Neural crest cell (in vitro differentiated cells): ENCODE results near the gene GLIS1. TPM values are rescaled to one million over a fixed set of nuclear protein-coding genes. Genes with fewer than 3 reads are reported as not detected.

Experiments
- DNase-seq: peaks from one replicate; pipeline ENCODE4 v3.0.0; 2021; ENCODE audit warnings: low read depth, mixed read lengths, low spot score
- H3K27ac Mint-ChIP-seq: one replicate; pipeline ENCODE4 v1.8.0; 2021; ENCODE audit warnings: mild to moderate bottlenecking, mixed read lengths; ENCODE audit not compliant: unreplicated experiment
- H3K27me3 Mint-ChIP-seq: 2 replicates; pipeline ENCODE4 v1.8.0; 2021; ENCODE audit warnings: low read depth, mild to moderate bottlenecking, mixed read lengths
- H3K36me3 Mint-ChIP-seq: 2 replicates; pipeline ENCODE4 v1.8.0; 2021; ENCODE audit warnings: low read depth, mild to moderate bottlenecking, mixed read lengths
- H3K4me1 Mint-ChIP-seq: 2 replicates; pipeline ENCODE4 v1.8.0; 2021; ENCODE audit warnings: mixed read lengths
- H3K4me3 Mint-ChIP-seq: one replicate; pipeline ENCODE4 v1.8.0; 2021; ENCODE audit warnings: mild to moderate bottlenecking, mixed read lengths
- H3K9me3 Mint-ChIP-seq: 2 replicates; pipeline ENCODE4 v1.8.0; 2021; ENCODE audit warnings: mixed read lengths
- total RNA-seq: library from RNA; stranded (reverse); gene quantifications from 2 replicates; pipeline ENCODE4 v1.2.1, GENCODE V29; 2021
- TF ChIP-seq, protein P1 (sequence below): fragments of 200-600 bp; sonication (generic); conservative IDR thresholded peaks from 2 replicates; pipeline ENCODE4 v1.5.0; 2021; ENCODE audit warnings: antibody characterized with exemption, mild to moderate bottlenecking

GLIS1 gene
- total RNA-seq, 1 donor from 2014 or later = not detected

DNA sequence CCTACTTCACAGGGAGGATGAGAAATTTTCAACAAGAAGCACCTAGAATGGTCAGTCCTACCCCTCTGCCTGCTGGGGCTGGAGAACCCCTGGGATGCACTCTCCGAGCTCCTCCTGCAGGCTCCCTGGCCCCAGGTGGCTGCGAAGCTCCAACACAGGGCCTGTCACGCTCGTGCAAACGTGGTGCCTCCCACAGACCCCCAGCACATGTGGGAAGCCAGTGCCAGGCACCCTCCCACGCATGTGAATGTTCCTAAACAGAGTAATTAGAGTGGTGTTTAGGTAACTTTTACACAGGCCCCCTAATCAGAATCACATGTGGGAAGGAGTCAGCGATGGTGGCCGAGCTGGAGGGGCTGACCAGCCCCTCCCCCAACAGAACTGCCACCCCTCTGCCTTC lies 28.4 kb downstream of the GLIS1 start:
- DNase-seq = no peak
- TF ChIP-seq, protein P1, sequence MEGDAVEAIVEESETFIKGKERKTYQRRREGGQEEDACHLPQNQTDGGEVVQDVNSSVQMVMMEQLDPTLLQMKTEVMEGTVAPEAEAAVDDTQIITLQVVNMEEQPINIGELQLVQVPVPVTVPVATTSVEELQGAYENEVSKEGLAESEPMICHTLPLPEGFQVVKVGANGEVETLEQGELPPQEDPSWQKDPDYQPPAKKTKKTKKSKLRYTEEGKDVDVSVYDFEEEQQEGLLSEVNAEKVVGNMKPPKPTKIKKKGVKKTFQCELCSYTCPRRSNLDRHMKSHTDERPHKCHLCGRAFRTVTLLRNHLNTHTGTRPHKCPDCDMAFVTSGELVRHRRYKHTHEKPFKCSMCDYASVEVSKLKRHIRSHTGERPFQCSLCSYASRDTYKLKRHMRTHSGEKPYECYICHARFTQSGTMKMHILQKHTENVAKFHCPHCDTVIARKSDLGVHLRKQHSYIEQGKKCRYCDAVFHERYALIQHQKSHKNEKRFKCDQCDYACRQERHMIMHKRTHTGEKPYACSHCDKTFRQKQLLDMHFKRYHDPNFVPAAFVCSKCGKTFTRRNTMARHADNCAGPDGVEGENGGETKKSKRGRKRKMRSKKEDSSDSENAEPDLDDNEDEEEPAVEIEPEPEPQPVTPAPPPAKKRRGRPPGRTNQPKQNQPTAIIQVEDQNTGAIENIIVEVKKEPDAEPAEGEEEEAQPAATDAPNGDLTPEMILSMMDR = no peak
- Mint-ChIP-seq H3K27me3 (peaks cover 15% of the 10 kb centered on the region), H3K36me3 (no peaks in the 10 kb centered on the region), H3K4me3 (no peak overlapping the region), H3K27ac (no peak overlapping the region), H3K9me3 (no peaks in the 10 kb centered on the region), H3K4me1 (no peaks in the 10 kb centered on the region)

DNA sequence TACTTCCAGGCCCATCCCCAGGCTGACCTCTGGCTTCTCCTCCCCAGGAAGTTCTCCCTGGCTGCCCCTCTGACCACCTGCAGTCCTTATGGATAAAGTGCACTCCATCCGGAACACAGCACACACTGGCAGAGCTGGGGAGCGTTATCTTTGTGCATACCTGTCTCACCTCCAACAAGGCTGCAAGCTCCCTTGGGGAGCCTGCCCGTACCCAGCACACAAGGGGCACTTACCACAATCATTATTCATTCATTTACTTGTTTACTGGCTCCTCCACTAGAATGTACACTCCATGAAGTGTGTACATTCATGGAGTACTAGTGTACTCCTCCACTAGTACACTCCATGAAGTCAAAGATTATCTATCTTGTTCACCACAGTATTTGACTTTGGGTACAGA lies 30.3 kb downstream of the GLIS1 start:
- H3K27ac Mint-ChIP-seq = no peak overlapping the region
- no peak overlapping the region for H3K4me3 Mint-ChIP-seq
- no peaks in the 10 kb centered on the region for H3K4me1 Mint-ChIP-seq
- H3K9me3 Mint-ChIP-seq = no peaks in the 10 kb centered on the region
- peaks cover 29% of the 10 kb centered on the region for H3K27me3 Mint-ChIP-seq
- H3K36me3 Mint-ChIP-seq = no peaks in the 10 kb centered on the region
- TF ChIP-seq, protein P1 = no peak
- DNase-seq = no peak

DNA sequence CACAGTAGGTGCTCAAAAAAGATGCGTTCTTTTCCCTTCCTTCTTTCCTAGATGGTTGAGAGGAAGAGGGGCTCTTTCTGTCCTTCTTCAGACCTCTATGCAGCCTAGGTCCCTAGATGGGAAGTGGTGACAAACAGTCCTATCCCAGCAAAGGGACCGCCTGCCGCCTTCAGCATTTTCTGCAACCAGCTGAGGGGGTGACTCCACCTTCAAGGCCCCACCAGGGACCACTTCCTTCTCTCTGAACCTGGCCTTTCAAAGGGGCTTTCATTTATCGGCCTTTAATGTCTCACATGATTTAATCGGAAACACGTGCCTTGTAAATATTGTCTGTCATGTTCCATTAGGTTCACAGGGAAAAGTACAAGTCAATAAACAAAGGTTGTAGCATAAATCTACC lies 32.6 kb downstream of the GLIS1 start:
- Mint-ChIP-seq H3K36me3 (no peaks in the 10 kb centered on the region), H3K9me3 (no peaks in the 10 kb centered on the region), H3K4me3 (no peak overlapping the region), H3K27me3 (peaks cover 30% of the 10 kb centered on the region), H3K27ac (no peak overlapping the region), H3K4me1 (no peaks in the 10 kb centered on the region)
- DNase-seq = no peak
- TF ChIP-seq, protein P1 = no peak

DNA sequence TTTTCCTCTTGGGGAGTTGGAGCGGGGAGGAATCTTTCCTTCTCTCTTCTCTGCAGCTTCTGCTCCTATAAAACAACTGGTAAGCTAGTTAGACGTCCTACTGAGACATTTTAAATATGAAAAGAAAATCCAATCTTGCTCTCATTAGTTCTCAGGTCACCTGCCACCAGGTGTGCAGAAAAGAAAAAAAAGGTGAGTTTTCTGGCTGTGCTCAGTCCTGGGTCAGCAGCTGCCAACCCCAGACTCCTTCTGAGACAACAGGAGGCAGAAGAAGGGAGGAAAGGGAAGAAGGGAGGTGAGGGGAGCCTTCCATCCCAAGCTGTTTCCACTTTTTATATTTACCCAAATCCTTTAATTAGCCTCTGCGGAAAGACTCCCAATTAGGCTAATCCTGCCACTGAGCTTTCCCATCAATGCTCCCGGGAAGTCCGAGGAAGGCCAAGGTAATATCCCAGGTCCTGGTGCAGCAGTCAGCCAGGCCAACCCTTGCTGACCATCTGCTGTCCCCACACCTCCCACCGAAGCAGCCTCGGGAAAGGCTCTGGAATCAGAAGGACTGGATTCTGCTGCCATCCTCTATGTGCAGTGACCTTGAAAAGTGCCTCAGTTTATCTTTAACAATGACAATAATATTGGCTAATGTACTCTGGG lies 33.4 kb downstream of the GLIS1 start:
- Mint-ChIP-seq H3K36me3 (no peaks in the 10 kb centered on the region), H3K27me3 (peaks cover 30% of the 10 kb centered on the region), H3K27ac (no peak overlapping the region), H3K4me3 (no peak overlapping the region), H3K4me1 (no peaks in the 10 kb centered on the region), H3K9me3 (no peaks in the 10 kb centered on the region)
- TF ChIP-seq, protein P1 = no peak
- DNase-seq = no peak

DNA sequence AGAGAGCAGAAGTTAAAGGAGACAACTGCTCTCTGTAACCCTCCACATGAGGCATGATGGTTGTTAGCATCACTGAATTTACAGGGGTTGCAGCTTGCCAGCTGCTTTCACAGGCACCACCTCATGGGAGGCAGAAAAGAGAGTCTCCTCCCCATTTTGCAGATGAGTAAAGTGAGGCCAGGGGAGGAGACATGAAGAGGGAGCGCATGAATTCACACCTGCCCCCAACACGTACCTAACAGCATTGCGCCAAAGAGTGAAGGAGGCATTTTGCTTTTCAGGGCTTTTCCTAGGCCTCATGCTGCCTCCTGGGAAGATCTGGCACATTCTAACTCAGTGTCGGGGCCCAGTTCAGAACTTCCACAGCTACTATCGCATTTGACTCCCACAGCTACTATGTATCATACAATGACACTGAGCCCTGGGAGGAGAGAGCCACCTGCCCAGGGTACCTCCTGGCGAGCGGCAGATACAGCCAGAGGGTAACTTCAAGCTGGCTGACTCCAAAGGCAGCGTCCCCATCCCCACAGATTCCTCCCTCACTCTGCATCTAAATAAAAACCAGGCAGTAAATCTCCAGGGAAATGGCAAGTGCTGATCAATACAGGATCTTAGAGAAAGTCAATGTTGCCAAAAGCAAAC lies 34.0 kb downstream of the GLIS1 start:
- no peak for DNase-seq
- H3K4me1 Mint-ChIP-seq = no peaks in the 10 kb centered on the region
- peaks cover 30% of the 10 kb centered on the region for H3K27me3 Mint-ChIP-seq
- peak overlapping the region; percentile 35 for H3K27ac Mint-ChIP-seq
- H3K4me3 Mint-ChIP-seq = no peak overlapping the region
- H3K9me3 Mint-ChIP-seq = no peaks in the 10 kb centered on the region
- H3K36me3 Mint-ChIP-seq = no peaks in the 10 kb centered on the region
- TF ChIP-seq, protein P1 = no peak
